ENCODE results near the gene EDN3.

Gene EDN3

GRCh38 chr20:59259946-59260345, 40.5 kb upstream of the EDN3 start:
- no peaks in the 10 kb centered on the region for H3K36me3 ChIP-seq (ENCODE audit: control insufficient read depth, insufficient read depth, low read length)
- peaks cover 2% of the 10 kb centered on the region for H3K27me3 ChIP-seq (replicated peaks; ENCODE audit: control insufficient read depth, insufficient read depth, low read length)
- DNase-seq (ENCODE audit: extremely low read depth, insufficient read length) = no peak
- no peak overlapping the region for H3K4me3 ChIP-seq (replicated peaks; ENCODE audit: low read depth, low read length)
- no peak for TF ChIP-seq CTCF (IDR thresholded peaks at IDR 0.05; ENCODE audit: insufficient read depth, low read length, poor library complexity, severe bottlenecking)

- Histone ChIP-seq H3K36me3 (ENCODE audit: control insufficient read depth, insufficient read depth, low read length) (no peaks in the 10 kb centered on the region), H3K4me3 (replicated peaks; ENCODE audit: low read depth, low read length) (no peak overlapping the region), H3K27me3 (replicated peaks; ENCODE audit: control insufficient read depth, insufficient read depth, low read length) (peaks cover 2% of the 10 kb centered on the region)
- no peak for DNase-seq (ENCODE audit: extremely low read depth, insufficient read length)
- no peak for TF ChIP-seq CTCF (IDR thresholded peaks at IDR 0.05; ENCODE audit: insufficient read depth, low read length, poor library complexity, severe bottlenecking)
Observed at GRCh38 chr20:59265298-59265697, 35.1 kb upstream of the EDN3 start.

- peaks cover 2% of the 10 kb centered on the region for H3K27me3 ChIP-seq (replicated peaks; ENCODE audit: control insufficient read depth, insufficient read depth, low read length)
- H3K4me3 ChIP-seq (replicated peaks; ENCODE audit: low read depth, low read length) = no peak overlapping the region
- TF ChIP-seq CTCF (IDR thresholded peaks at IDR 0.05; ENCODE audit: insufficient read depth, low read length, poor library complexity, severe bottlenecking) = no peak
- DNase-seq (ENCODE audit: extremely low read depth, insufficient read length) = no peak
- H3K36me3 ChIP-seq (ENCODE audit: control insufficient read depth, insufficient read depth, low read length) = no peaks in the 10 kb centered on the region
Observed at GRCh38 chr20:59268870-59269269, 31.5 kb upstream of the EDN3 start.

- H3K36me3 ChIP-seq (ENCODE audit: control insufficient read depth, insufficient read depth, low read length) = no peaks in the 10 kb centered on the region
- no peak for TF ChIP-seq CTCF (IDR thresholded peaks at IDR 0.05; ENCODE audit: insufficient read depth, low read length, poor library complexity, severe bottlenecking)
- H3K27me3 ChIP-seq (replicated peaks; ENCODE audit: control insufficient read depth, insufficient read depth, low read length) = peaks cover 2% of the 10 kb centered on the region
- H3K4me3 ChIP-seq (replicated peaks; ENCODE audit: low read depth, low read length) = no peak overlapping the region
- DNase-seq (ENCODE audit: extremely low read depth, insufficient read length) = no peak
Observed at GRCh38 chr20:59269411-59270025, 30.9 kb upstream of the EDN3 start.

- no peak overlapping the region for H3K4me3 ChIP-seq (replicated peaks; ENCODE audit: low read depth, low read length)
- no peak for DNase-seq (ENCODE audit: extremely low read depth, insufficient read length)
- TF ChIP-seq CTCF (IDR thresholded peaks at IDR 0.05; ENCODE audit: insufficient read depth, low read length, poor library complexity, severe bottlenecking) = no peak
Observed at GRCh38 chr20:59270380-59270779, 30.0 kb upstream of the EDN3 start.

More at GRCh38 chr20:59270380-59270779, 30.0 kb upstream of the EDN3 start:
- no peaks in the 10 kb centered on the region for H3K27me3 ChIP-seq (replicated peaks; ENCODE audit: control insufficient read depth, insufficient read depth, low read length)
- H3K36me3 ChIP-seq (ENCODE audit: control insufficient read depth, insufficient read depth, low read length) = no peaks in the 10 kb centered on the region
